Skin epidermis (tissue), 12 donors: ENCODE data around the gene PEX6.
A peak's percentile ranks its signal among the peaks of the same experiment; 100 is the strongest.
"Not testable (repeated sequence)": the region's sequence is repeated elsewhere in the genome, so short reads cannot be mapped to it uniquely, and the experiment has no call there.

Experiments
- H3K27ac ChIP-seq, 21 experiments: fragments of 200-600 bp; sonication (generic) in 11 of 21; one replicate each; pipeline ENCODE4 v1.5.0; 2020; ENCODE audit warnings: mild to moderate bottlenecking in 3 of 21, inconsistent platforms in 2 of 21, moderate library complexity in 2 of 21
- H3K4me3 ChIP-seq, 7 experiments: fragments of 200-600 bp; sonication (generic) in 2 of 7; one replicate each; pipeline ENCODE4 v1.5.0; 2020; ENCODE audit warnings: inconsistent platforms in 2 of 7, mild to moderate bottlenecking in 2 of 7, moderate library complexity in 1 of 7

Gene PEX6

DNA sequence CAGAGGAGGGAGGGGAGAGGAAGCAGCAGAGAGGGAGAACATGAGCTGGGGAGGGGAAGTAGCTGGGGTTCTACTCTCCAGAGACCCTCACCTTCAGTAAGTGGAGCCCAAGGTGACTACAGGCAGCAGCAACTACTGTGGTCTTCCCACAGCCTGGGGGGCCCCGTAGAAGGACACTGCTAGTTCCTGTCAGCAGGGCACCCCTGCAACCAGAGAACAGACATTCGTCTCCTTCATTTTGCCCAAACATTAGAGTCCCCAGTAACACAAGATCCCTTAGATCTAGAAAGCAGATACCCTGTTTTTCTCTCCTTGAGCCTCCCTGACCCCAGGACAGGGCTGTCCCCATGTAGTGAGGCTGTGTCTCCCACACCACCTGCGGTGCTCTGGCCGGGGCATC is 10.2 kb downstream of the PEX6 start:
- no peak overlapping the region for H3K27ac ChIP-seq
- no peak overlapping the region for H3K4me3 ChIP-seq

DNA sequence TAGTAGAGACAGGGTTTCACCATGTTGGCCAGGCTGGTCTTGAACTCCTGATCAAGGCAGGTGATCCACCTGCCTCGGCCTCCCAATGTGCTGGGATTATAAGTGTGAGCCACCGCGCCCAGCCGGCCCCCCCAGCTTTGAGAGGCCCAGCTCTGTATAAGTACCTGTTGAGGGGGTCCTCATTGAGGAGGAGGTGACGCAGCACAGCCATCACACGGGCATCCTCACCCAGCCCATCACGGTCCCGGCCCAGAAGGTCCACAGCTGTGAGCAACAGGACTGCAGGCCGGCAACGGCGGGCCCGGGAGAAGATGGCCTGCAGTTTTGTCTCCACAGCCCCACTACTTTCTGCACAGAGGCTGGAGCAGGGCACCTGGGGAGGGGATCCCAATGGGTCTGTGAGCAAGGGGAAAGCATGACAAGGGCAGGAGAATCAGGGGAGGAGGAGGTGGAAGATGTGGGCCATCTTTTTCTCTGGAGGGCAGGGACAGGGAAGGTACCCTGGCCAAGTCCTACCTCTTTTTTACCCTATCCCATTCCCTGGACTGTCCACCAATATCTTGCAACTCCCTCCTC is 10.8 kb downstream of the PEX6 start:
- Histone ChIP-seq H3K4me3 (no peak overlapping the region), H3K27ac (no peak overlapping the region)

DNA sequence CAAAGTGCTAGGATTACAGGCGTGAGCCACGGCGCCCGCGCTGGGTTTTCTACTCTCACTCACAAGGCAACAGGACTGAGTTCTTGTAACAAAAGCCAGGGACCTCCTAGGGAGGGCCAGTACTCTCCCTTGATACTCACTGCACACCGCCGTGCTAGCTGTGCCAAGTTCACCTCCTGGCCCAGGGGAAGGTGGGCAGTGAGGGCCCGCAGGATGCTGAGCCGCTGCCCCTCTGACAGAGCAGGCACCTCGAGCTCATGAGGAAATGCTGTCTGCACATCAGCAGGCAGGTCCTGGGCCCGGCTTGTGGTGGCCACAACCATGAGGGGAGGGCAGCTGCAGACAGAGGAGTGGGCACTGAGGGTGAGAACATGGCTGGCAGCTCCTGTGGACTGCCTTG is 11.8 kb downstream of the PEX6 start:
- Histone ChIP-seq H3K4me3 (no peak overlapping the region), H3K27ac (no peak overlapping the region)

DNA sequence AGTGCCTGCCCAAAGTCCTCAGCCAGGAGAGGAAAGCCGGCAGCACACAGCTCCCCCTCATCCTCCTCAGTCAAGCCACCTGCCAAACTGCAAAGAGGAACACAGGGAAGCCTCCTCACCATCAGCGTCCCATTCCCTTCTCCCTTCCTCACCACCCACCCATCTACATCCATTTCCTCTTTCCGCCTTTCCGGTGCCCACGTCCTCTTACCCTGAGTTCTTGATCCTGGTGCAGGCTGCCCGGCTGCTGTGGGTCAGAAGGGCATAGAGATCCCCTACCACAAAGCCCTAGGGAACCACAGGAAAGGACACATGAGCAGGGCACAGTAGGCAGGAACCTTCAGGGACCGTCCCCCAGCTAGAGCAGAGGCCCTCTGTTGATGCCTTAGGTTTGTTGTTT is 12.4 kb downstream of the PEX6 start:
- H3K27ac ChIP-seq, result no peak overlapping the region

DNA sequence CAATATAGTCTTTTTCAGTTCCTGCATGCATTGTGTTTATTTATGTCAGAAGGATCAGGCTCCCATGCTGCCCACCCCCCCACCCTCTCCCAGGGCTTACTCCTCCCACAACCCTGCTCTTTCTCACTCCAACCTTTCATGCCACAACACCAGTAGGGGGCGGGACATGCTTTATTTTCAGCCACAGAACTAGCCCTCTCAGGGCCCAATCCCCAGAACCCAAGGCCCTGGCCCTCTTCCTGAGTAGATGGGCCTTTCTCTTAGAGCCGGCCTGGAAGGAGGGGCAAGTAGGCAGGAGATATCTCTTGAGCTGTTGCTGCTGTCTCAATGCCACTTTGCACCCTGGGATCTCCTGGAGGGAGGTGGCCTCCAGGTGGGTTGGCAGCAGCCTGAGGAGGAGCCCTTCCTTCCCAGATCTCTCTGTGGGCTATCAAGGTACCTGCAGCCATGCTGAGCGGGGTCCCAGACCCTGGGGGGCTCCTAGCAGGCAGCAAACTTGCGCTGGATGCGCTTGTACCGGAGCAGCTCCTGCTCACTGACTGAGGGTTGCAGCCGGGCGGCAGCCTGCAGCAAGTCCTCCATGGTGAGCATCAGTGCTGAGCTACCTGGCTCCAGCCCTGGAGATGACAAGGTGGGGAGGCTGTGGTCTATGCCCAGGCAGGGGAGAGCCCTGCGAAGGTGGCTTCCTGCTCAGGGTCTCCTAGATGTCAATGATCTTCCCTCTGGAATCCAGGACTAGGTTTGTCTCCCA is 15.0 kb downstream of the PEX6 start:
- Histone ChIP-seq H3K27ac (no peak overlapping the region), H3K4me3 (no peak overlapping the region)

More for the DNA sequence above, 12.4 kb downstream of the PEX6 start:
- H3K4me3 ChIP-seq, result no peak overlapping the region

DNA sequence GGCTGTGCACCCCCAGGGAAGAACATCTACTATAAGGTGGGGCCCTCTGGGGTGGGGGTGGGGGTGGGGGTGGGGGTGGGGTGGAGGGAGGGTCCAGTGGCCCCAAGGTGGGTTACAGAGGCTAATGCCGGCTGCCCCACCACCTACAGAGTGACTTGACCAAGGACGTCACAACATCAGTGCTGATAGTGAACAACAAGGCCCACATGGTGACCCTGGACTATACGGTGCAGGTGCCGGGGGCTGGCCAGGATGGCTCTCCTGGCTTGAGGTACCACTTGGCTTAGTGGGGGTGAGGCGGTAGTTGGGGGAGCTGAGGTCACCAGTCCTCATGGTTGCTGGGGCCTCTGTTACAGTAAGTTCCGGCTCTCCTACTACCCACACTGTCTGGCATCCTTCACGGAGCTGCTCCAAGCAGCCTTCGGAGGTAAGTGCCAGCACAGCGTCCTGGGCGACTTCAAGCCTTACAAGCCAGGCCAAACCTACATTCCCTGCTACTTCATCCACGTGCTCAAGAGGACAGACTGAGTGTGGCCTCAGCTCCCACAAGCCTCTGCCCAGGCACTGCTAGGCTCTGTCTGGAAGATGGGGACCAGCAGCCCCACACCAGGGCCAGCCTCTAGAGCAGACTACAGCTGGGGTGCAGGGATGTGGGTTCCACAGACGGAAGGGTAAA is 15.7 kb downstream of the PEX6 start:
- Histone ChIP-seq H3K27ac (no peak overlapping the region), H3K4me3 (no peak overlapping the region)

DNA sequence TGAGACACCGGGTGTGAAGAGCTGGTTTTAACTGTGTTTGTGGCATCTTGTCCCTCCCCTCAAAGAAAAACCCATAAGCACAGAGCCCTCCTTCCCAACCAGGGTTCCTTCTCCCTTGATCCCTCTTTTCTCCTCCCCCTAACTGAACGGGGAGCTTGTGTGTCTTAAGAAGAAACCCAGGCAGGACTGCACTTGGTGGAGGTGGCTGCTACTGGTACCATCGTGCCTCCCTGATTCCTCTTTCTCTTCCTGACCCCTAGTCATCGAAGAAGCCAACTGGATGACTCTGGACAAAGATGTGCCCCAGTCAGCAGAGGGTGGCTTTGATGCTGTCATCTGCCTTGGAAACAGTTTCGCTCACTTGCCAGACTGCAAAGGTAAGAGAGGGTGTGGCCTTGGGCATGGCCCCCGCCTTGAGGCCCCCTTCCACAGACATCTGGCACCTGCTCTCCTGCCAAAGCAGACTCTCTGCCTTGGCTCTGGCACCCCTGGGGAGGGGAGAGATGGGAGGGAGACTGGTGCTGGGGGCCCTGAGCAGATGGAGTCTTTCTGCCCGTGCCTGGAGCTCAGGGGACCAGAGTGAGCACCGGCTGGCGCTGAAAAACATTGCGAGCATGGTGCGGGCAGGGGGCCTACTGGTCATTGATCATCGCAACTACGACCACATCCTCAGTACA is 16.3 kb downstream of the PEX6 start:
- Histone ChIP-seq H3K27ac (no peak overlapping the region), H3K4me3 (no peak overlapping the region)

DNA sequence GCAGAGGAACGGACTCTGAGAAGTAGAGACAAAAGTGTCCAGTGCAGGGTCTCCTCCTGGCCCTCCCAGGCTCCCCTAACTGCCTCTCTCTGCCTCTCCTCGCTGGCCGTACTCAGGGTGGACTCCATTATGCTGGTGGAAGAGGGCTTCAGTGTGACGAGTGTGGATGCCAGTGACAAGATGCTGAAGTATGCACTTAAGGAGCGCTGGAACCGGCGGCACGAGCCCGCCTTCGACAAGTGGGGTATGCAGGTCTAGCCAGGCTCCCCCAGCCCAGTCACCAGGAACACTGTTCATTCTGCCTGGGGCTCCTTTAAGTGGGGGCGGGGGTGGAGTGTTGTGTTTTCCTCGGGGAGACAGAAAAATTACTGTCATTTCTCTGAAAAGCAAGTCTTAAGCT is 16.9 kb downstream of the PEX6 start:
- Histone ChIP-seq H3K27ac (no peak overlapping the region), H3K4me3 (no peak overlapping the region)

DNA sequence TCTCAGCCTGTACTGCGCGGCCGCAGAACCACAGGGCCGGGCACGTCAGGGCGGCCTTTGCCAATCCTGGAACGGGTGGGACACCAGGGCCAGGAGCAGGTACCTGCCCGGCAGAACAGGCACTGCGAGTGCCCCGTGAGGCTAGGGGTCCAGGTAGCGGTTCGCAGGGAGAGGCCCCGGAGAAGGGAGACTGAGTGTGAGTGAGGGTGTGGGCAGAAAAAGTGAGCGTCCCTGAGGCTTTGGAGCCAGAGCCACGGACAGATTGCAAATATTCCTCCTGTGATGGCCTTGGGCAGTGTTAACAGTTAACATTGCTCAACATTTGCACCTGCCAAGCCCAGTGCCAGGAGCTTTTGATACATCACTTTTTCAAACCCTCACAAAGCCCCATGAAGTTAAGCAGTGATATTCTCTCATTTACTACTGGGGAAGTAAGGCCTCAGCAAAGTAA is 17.9 kb downstream of the PEX6 start:
- peak overlapping the region in 3 of 21 experiments; percentile 16 to 71 (median 53) for H3K27ac ChIP-seq
- H3K4me3 ChIP-seq, result peak overlapping the region; percentile 20 to 48 (median 35)

DNA sequence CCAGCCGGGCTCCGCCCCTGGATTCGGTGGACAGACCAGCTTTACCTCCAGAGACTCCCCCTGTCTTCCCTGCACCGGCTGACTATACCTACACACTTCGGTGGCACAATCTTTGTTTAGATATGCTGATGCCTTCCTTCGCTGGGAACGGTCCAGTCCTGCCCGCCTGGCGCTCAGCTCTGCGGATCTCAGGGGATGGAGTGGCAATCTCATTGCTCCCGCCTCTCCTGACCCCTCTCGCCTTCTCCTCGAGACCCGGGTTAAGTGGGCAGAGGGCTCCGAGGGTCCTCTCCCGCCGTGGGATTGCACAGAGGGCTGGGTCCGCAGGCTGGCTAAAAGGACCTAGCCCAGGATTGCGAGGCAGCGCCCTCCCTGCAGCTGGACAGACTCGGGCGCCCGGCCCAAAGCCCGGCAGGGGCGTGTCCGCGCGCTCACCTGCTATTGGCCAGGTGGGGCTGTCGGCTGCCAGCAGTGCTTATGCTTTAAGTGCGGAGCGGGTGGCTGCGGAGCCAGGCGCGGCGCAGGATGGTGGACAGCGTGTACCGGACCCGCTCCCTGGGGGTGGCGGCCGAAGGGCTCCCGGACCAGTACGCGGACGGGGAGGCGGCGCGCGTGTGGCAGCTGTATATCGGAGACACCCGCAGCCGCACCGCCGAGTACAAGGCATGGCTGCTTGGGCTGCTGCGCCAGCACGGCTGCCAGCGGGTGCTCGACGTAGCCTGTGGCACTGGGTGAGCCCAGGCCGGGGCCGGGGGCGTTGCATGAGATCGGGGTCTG is 18.6 kb downstream of the PEX6 start, which contains the start of gene GNMT:
Gene GNMT, plus strand, starts transcription at position 512 of the 777 bp plus-strand sequence. Its CDS starts 14 bp downstream, at position 526.
- peak within 1 kb of the TSS in 3 of 21 experiments; percentile 16 to 71 (median 53) for H3K27ac ChIP-seq

DNA sequence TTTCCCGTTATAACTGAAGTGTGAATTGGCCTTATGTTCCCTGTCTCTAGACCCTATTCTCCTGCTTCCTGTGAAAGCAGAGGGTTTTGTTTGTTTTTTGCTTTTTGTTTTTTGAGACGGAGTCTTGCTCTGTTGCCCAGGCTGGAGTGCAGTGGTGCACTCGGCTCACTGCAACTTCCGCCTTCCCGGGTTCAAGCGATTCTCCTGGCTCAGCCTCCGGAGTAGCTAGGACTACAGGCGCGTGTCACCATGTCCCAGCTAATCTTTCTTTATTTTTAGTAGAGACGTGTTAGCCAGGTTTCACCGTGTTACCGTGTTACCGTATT is 19.1 kb downstream of the PEX6 start:
- Histone ChIP-seq H3K4me3 (peak overlapping the region in 6 of 7 experiments; percentile 20 to 48 (median 37)), H3K27ac (no peak overlapping the region)

More for the DNA sequence above, 18.6 kb downstream of the PEX6 start, which contains the start of gene GNMT:
- H3K4me3 ChIP-seq, result peak within 1 kb of the TSS; percentile 20 to 48 (median 35)

DNA sequence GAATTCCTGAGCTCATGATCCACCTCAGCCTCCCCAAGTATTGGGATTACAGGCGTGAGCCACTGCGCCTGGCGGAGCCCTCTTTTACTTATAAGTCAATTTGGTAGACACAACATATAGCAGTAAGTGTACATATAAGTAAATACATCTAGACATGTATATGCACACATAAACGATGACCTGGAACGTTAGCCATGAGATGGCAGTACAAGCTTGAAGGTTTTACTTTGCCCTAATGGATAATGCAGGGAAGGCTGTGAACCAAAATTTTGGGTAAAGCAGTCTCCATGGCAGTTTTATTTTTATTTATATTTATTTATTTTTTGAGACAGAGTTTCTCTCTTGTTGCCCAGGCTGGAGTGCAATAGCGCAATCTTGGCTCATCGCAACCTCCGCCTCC is 20.9 kb downstream of the PEX6 start:
- H3K27ac ChIP-seq, result no peak overlapping the region
- no peak overlapping the region for H3K4me3 ChIP-seq

DNA sequence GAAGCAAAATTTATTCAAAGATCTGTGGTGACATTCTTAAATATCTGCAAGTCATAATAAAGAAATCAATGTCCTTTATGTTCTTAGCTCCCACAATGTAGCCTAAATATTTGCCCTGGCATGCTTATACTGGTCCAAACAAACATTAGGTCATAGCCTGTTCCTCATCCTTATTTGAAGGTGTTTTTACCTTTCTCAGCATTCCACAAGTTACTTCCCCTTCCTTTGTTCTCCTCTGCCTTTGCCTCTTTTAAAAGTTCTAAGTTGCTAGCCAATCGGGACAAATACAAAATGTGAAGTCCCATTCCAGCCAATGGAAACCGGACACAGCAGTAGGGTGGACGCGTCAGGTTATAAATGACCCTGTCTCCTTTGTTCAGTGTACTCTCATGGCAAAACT is 24.6 kb downstream of the PEX6 start:
- H3K27ac ChIP-seq, H3K4me3 ChIP-seq: not testable (repeated sequence)

DNA sequence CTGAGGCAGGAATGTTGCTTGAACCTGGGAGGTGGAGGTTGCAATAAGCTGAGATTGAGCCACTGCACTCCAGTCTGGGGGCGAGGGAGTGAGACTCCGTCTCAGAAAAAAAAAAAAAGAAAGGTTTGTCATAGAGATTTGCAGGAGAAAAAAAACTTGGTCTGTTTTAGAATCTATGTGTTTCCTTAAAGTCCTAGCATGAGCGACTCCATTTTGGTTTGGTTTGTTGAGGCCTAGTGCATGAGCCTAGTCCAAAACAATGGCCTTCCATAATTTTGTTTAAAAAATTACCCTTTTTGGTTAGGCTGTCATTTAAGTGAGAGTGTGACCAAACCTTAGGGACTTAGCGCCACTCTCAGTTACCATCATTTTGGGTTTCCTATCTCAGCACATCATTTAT is 26.6 kb downstream of the PEX6 start:
- H3K27ac ChIP-seq, result no peak overlapping the region

DNA sequence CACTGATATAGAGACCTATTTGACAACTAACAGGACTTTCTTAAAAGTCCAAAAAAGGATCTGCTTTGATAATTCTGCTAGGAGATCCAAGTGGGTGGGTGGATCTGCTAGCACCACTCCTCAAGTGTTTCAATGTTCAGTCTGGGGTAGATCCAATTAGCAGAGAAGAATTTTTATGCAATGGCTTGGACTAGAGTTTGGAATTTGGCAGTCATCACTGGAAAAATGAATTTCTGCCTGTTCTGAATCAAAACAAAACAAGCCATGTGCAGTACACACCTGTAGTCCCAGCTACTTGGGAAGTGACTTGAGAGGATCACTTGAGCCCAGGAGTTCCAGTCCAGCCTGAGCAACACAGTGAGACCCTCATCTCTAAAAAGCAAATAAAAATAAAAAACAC is 31.0 kb downstream of the PEX6 start:
- H3K4me3 ChIP-seq, result no peak overlapping the region
- no peak overlapping the region for H3K27ac ChIP-seq

More for the DNA sequence above, 26.6 kb downstream of the PEX6 start:
- H3K4me3 ChIP-seq, result no peak overlapping the region

DNA sequence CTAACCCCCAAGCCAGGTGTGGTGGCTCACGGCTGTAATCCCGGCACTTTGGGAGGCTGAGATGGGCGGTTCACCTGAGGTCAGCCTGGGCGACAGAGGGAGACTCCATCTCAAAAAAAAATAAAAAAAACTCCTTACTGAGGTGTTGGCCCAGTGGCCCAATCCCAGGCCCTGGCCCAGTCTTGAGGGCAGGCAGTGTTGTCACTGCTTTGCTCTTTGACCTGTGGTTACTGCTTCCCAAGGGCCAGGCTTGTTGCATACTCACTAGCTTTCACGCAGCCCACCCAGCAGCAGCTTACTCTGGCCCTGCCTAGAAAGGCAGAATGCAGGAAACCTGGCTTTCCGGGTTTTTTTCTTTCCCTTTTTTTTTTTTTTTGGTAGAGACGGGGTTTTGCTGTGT is 36.5 kb downstream of the PEX6 start:
- no peak overlapping the region for H3K27ac ChIP-seq
- H3K4me3 ChIP-seq, result no peak overlapping the region

DNA sequence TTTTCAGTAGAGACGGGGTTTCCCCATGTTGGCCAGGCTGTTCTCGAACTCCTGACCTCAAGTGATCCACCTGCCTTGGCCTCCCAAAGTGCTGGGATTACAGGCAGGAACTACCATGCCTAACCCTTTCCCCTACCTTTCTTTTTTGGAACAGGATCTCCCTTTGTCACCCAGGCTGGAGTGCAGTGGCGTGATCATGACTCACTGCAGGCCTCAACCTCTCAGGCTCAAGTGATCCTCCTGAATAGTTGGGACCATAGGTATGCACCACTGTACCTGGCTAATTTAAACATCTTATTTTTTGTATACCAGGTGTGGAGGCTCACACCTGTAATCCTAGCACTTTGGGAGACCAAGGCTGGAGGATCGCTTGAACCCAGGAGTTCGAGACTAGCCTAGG is 37.6 kb downstream of the PEX6 start:
- H3K4me3 ChIP-seq, H3K27ac ChIP-seq: not testable (repeated sequence)

DNA sequence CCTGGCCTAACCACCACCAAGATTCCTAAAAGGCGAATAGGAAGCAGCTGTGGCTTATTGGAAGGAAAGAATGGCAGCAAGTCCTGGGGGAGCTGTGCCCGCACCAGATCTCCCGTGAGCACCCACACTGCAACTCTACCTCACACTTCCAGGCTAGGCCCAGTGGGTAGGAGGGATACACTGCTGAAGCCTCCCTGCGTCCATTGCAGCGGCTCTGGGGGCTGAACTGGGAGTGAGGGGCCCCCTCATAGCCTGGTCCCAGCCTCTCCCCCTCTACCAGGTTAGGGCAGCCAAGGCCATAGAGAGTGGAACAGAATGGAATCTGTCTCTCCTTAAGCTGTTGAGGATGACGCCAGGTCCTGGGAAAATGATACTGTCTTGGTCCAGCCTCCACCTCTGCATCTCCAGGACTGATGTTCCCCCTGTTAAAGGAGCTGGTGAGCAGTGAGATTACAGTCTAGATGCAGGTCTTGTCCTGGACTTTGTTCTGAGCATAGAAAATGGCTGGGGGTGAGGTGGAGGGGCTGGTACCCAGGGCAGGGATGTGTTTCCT is 38.4 kb downstream of the PEX6 start:
- Histone ChIP-seq H3K27ac (no peak overlapping the region), H3K4me3 (no peak overlapping the region)

DNA sequence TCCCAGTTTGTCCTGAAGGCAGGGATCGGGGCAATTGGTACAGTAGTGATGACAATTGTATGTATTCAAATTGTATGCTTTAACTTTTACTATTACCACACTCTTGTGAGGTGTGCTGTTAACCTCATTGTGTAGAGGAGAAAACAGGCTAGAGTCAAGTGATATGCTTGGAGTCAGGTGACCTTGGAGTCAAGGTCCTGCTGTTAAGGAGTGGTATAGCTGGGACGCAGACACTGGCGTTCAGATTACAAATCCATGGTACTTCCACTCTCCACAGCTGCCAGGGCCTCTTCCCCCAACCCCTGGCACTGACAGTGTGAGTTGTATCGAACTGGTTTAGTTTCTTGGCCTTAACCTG is 39.2 kb downstream of the PEX6 start:
- H3K27ac ChIP-seq, result no peak overlapping the region
- H3K4me3 ChIP-seq, result no peak overlapping the region
